H1 (cell line): Measurements from ENCODE around the gene HPS6. TPM values are rescaled to one million over a fixed set of nuclear protein-coding genes. Genes with fewer than 3 reads are reported as not detected.

Source experiments
- BACH1 ChIP-seq: IDR thresholded peaks from 2 replicates; pipeline ENCODE4 v1.6.1; 2012; ENCODE audit warnings: low read length, improper control_type of control experiment
- CBX5 ChIP-seq: fragments of 300-800, 300-1000 bp; sonication (generic); IDR thresholded peaks from 2 replicates; pipeline ENCODE4 v1.7.1; 2016; ENCODE audit warnings: antibody characterized with exemption, low read length, low read depth
- JUN ChIP-seq: IDR thresholded peaks from 2 replicates; pipeline ENCODE4 v1.6.1; 2011; ENCODE audit warnings: low read depth, mild to moderate bottlenecking, improper control_type of control experiment, low read length
- RXRA ChIP-seq: IDR thresholded peaks from 2 replicates; pipeline ENCODE4 v1.6.1; 2011; ENCODE audit warnings: low read depth, mild to moderate bottlenecking, low read length, moderate library complexity; ENCODE audit not compliant: insufficient read depth
- SP1 ChIP-seq: IDR thresholded peaks from 2 replicates; pipeline ENCODE4 v1.6.1; 2011; ENCODE audit warnings: low read depth, low read length
- polyA plus RNA-seq, 7 experiments: library from polyadenylated mRNA; depleted of rRNA in 3 of 7; stranded (reverse) in 5 of 7; unstranded in 2 of 7; fragments of >200 nt in 5 of 7; fragments of 200-250 nt in 2 of 7; gene quantifications; 1 replicate in 5 of 7; 2 replicates in 1 of 7; 4 replicates in 1 of 7; pipeline versions ENCODE4 v1.2.1 to v1.2.3, GENCODE V29; 2011 to 2013; ENCODE audit warnings: missing spikeins in 2 of 7, mixed read lengths in 2 of 7
- total RNA-seq: library from RNA; stranded (reverse); fragmentation: NEBNext Ultra II Directional; extraction: Animal tissue kit (Norgen Biotek cat#: 25700); gene quantifications from 2 replicates; pipeline ENCODE4 v1.2.1, GENCODE V29; 2021
- TF ChIP-seq, protein P1 (sequence below): IDR thresholded peaks from 2 replicates; pipeline ENCODE4 v1.6.1; 2012; ENCODE audit warnings: low read length, inconsistent platforms

HPS6 gene
- total and polyA plus RNA-seq, 2 of the 8 experiments (the other 6 are each of a cell fraction or from before 2014, with no cell fraction given): 10.2 to 17.7 TPM

DNA sequence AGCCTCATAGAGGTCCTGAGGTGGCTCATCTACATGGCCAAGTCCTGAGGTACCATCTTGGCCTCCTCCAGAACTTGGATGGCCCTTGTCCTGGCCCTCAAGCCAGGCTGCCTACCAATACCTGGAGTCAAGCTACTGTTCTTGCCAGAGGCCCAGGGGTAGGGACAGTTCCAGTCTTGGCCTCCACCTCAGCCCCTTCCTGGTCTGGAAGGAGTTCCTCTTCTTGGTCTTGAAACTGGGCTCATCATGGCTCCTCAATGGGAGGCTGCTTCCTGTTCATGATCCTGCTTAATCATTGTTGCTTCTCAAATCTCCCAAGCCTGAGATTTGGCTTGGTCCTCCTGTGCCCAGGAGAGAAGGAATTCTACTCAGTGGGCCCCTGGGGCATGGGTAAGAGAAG lies 3.9 kb downstream of the HPS6 start (continued):
- TF ChIP-seq, protein P1, sequence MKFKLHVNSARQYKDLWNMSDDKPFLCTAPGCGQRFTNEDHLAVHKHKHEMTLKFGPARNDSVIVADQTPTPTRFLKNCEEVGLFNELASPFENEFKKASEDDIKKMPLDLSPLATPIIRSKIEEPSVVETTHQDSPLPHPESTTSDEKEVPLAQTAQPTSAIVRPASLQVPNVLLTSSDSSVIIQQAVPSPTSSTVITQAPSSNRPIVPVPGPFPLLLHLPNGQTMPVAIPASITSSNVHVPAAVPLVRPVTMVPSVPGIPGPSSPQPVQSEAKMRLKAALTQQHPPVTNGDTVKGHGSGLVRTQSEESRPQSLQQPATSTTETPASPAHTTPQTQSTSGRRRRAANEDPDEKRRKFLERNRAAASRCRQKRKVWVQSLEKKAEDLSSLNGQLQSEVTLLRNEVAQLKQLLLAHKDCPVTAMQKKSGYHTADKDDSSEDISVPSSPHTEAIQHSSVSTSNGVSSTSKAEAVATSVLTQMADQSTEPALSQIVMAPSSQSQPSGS: no peak
- TF ChIP-seq RXRA (no peak), BACH1 (no peak), JUN (no peak), SP1 (no peak), CBX5 (no peak)
